Activated T-cell treated with anti-CD3 and anti-CD28 coated beads, Interleukin-2, amount 50 U/mL, for 48 hours (primary cell): ENCODE results near the gene FBXL19.
"Not testable (repeated sequence)": the region's sequence is repeated elsewhere in the genome, so short reads cannot be mapped to it uniquely, and the experiment has no call there.

ENCODE experiments used
- DNase-seq, 2 experiments: peaks; one replicate each; pipeline ENCODE4 v3.0.0-alpha.2; 2020

The FBXL19 gene

GRCh38 chr16:30922960-30923535 lies 324 bp upstream of the FBXL19 start:
- DNase-seq, result peak; percentile 96

- peak in 1 of 2 experiments; percentile 44 for DNase-seq
Observed at GRCh38 chr16:30924076-30924912, 922 bp downstream of the FBXL19 start.

GRCh38 chr16:30924913-30925631 lies 1.7 kb downstream of the FBXL19 start:
- DNase-seq, result no peak

DNA sequence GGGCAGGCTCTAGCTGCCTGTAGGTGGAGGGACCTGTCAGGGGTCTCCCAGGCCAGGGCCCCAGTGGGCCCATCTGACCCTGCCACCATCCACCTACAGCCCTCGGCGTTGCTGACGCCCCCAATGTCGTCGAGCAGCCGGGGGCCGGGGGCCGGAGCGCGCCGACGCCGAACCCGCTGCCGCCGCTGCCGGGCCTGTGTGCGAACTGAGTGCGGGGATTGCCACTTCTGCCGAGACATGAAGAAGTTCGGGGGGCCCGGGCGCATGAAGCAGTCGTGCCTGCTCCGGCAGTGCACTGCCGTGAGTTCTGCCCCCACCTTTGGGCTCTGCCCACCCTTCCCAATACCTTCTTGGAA lies 2.2 kb downstream of the FBXL19 start:
- DNase-seq, result no peak

GRCh38 chr16:30925995-30926811 lies 2.8 kb downstream of the FBXL19 start:
- no peak for DNase-seq

- no peak for DNase-seq
Observed at GRCh38 chr16:30926937-30927788, 3.8 kb downstream of the FBXL19 start.

DNA sequence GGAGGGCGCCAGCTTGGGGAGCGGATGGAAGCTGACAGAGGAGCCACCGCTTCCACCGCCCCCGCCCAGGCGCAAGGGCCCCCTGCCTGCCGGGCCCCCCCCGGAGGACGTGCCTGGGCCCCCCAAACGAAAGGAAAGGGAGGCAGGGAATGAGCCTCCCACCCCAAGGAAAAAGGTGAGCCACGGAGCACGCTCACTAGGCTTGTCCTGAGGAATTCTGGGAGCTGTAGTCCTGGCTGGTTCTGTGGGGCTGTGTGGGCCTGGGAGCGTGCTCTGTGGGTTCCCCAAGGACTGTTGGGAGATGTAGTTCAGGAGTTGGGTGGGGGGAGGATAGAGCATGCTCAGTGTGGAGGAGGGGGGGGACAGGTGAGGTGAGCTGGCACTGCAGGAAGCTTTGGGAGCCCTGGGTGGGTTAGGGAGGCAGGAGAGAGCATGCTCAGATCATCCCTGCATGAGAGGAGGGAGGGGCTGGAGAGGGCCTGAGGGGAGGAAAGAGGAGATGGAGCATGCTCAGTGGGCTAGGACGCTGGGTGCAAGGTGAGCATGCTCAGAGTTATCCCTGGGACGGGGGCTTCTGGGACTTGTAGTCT lies 4.5 kb downstream of the FBXL19 start:
- DNase-seq, result peak; percentile 41 to 52

GRCh38 chr16:30928390-30928789 lies 5.0 kb downstream of the FBXL19 start:
- DNase-seq, result no peak

GRCh38 chr16:30929167-30929566 lies 5.8 kb downstream of the FBXL19 start:
- no peak for DNase-seq

- DNase-seq, result no peak
Observed at GRCh38 chr16:30930160-30930571, 6.8 kb downstream of the FBXL19 start.

DNA sequence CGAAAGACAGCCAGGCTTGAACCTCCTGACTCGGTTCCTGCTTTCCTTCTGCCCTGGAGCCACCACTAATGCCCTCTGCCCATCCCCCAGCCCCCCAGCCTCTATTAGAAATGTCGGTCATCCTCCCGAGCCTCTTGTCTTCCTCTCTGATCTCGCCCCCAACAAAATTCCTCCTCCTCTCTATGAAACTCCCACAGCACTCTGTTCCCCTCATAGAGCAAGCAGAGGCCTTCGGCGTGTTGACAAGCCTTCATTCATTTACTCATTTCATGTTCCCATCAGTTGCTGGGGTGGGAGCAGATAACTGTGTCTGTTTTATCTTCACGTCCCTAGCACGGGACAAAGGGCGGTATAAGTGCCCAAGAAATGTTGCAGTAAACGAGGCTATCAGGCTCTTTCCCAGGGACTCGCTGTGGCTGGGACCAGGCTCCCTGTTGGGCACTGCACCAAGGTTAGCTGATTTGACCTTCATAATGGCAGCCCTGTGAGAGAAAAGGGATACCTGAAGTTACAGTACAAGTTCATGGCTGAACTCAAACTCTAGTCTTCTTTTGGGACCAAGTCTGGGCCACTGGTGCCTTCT lies 7.8 kb downstream of the FBXL19 start:
- no peak for DNase-seq

- DNase-seq, result peak; percentile 62 to 69
Observed at GRCh38 chr16:30934827-30935557, 11.6 kb downstream of the FBXL19 start.

DNA sequence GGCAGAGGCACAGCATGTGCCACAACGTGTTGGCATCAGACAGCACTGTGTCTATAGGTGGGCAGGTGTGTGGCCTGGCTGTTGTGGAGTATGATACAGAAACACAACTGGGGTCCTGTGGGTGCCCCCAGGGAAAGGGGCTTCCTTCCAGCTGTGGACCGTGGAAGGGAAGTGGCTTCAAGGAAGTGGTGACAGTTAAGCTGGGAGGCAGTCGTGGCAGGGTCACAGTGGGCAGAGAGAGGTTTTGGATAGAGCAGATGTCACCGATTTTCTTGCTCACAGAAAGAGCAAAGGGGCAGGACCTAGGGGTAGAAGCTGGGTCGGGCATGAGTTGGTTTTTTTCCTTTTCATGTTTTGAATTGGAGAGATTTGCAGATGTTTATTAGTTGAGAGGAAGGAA lies 14.3 kb downstream of the FBXL19 start:
- no peak for DNase-seq

DNA sequence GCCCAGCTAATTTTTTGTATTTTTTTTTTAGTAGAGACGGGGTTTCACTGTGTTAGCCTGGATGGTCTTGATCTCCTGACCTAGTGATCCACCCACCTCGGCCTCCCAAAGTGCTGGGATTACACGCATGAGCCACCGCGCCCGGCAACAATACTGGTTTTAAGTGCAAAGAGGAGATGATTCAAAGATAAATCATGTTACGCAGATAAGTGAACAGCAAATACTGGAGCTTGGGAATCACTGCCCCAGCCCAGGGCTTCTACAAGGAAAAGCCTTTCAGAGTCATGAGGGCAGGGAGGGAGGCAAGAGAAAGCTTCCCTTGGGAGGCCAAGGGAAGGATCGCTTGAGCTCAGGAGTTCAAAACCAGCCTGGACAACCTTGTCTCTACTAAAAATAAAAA lies 16.2 kb downstream of the FBXL19 start:
- DNase-seq, result not testable (repeated sequence)

DNA sequence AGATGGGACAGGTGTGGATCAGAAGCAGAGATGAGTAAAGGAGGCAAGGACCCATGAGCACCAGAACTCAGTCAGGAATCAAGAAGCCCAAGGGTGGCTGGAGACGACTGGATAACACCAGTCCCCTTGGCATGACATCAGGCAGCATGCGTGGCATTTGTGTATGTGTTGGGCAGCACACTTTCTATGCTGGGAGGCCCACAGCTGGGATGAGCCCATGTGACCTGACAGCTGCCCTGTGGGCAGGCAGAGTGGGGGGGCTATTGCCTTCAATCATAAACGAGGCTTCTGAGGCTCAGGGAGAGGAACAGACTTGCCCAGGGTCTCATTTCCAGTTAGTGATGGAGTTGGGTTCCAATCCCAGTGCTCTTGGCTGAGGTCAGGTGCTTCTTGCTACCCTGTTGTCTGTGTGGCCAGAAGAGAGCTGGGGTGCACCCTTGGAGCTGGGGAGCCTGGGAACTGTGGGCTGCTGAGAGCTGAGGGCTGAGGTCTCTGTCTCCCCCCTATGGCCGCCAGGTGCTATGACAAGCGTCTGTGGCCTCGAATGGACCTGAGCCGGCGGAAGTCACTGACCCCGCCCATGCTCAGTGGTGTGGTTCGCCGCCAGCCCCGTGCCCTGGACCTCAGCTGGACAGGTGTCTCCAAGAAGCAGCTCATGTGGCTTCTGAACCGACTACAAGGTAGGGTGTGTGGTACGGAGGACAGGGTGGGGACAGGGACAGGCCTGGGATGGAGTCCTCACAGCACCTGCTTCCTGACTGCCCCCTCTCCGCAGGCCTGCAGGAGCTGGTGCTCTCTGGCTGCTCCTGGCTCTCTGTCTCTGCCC lies 18.4 kb downstream of the FBXL19 start:
- peak; percentile 78 to 83 for DNase-seq

GRCh38 chr16:30942426-30942806 lies 19.0 kb downstream of the FBXL19 start:
- no peak for DNase-seq

GRCh38 chr16:30944352-30944751 lies 21.0 kb downstream of the FBXL19 start:
- no peak for DNase-seq

DNA sequence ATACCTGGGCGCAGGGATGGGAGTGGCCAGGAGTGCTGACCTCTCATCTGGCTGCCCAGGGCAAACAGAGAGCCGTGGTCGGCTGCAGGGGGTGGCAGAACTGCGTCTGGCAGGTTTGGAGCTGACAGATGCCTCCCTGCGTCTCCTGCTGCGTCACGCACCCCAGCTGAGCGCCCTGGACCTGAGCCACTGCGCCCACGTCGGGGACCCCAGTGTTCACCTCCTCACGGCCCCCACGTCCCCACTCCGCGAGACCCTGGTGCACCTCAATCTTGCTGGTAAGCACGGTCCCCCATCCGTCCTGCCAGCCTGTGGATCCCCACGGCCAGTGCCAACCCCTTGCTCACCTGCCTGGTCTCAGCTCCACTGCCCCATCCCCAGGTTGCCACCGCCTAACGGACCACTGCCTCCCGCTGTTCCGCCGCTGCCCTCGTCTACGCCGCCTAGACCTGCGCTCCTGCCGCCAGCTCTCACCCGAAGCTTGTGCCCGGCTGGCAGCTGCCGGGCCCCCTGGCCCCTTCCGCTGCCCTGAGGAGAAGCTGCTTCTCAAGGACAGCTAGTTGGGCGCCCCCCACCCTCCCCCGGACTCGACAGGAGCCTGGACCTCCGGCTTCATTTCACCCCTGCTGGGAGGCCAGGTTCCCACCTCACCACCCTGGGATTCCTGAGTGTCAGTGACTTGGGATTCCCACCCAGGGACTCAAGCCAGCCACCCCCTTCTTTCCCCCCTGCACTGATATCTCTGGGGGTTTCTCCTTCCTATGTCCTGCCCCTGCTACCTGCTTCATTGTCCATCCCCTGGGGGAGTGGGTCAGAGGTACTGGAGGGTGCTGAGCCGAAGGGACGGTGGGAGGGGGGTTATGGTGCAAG lies 23.5 kb downstream of the FBXL19 start:
- DNase-seq, result no peak

DNA sequence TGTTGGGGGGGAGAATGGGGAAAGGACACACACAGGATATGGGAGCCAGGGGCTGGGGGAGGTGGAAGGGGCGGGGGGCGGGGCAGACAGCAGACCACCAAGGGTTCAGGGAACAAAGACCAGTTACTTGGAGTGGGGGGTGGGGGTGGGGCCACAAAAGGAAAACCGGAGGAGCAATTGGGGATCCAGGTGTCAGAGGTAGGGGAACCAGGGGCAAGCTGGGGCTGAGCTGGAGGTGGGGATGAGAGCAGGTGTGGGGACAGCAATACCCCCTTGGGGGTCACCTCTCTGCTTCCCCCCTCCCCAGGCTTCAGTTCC lies 24.1 kb downstream of the FBXL19 start:
- DNase-seq, result no peak
